HepG2 (cell line): ENCODE results near the gene C17orf58. TPM values are rescaled to one million over a fixed set of nuclear protein-coding genes. Genes with fewer than 3 reads are reported as not detected.

Source experiments
- ARNT ChIP-seq: fragments of 450-650 bp; IDR thresholded peaks from 2 replicates; pipeline ENCODE4 v1.6.1; 2017
- FOSL2 ChIP-seq: sonication (generic); formaldehyde crosslinking; IDR thresholded peaks from 2 replicates; pipeline ENCODE4 v1.4.0; 2020; ENCODE audit warnings: missing genetic modification reagents
- GATA4 ChIP-seq: sonication (generic); IDR thresholded peaks from 2 replicates; pipeline ENCODE4 v1.6.1; 2016; ENCODE audit warnings: antibody characterized with exemption, low read depth, borderline replicate concordance
- PAWR ChIP-seq: sonication (generic); formaldehyde crosslinking; IDR thresholded peaks from 2 replicates; pipeline ENCODE4 v1.4.0; 2020; ENCODE audit warnings: missing genetic modification reagents, mild to moderate bottlenecking, borderline replicate concordance
- SMC3 ChIP-seq: IDR thresholded peaks from 2 replicates; pipeline ENCODE4 v1.6.1; 2011; ENCODE audit warnings: low read length, improper control_type of control experiment
- ZFP90 ChIP-seq: sonication (generic); formaldehyde crosslinking; IDR thresholded peaks from 2 replicates; pipeline ENCODE4 v1.8.0; 2022; ENCODE audit warnings: missing genetic modification reagents, mild to moderate bottlenecking, inconsistent platforms, borderline replicate concordance
- ZNF101 ChIP-seq: sonication (generic); formaldehyde crosslinking; IDR thresholded peaks from 2 replicates; pipeline ENCODE4 v1.4.0; 2020; ENCODE audit warnings: mild to moderate bottlenecking, low read depth, missing genetic modification reagents, borderline replicate concordance
- ZNF431 ChIP-seq: sonication (generic); formaldehyde crosslinking; IDR thresholded peaks from 2 replicates; pipeline ENCODE4 v1.9.0; 2022; ENCODE audit warnings: missing genetic modification reagents, low read depth, mild to moderate bottlenecking, borderline replicate concordance
- ZNF550 ChIP-seq: sonication (generic); formaldehyde crosslinking; IDR thresholded peaks from 2 replicates; pipeline ENCODE4 v1.4.0; 2020; ENCODE audit warnings: mild to moderate bottlenecking, missing genetic modification reagents, borderline replicate concordance
- polyA plus RNA-seq, 8 experiments: library from polyadenylated mRNA; depleted of rRNA in 3 of 8; stranded (reverse) in 7 of 8; unstranded in 1 of 8; fragments of >200 nt; fragmentation: Illumina TruSeq in 4 of 8; extraction: Trizol in 4 of 8; gene quantifications; 2 replicates each; pipeline versions ENCODE4 v1.2.1 to v1.2.3, GENCODE V29; 2011 to 2016; ENCODE audit warnings: low read depth in 4 of 8, missing spikeins in 1 of 8, mixed read lengths in 1 of 8; ENCODE audit not compliant: insufficient read depth in 1 of 8
- total RNA-seq, 5 experiments: library from RNA; depleted of rRNA; stranded (reverse); fragments of >200 nt; fragmentation: Illumina TruSeq; extraction: Trizol; gene quantifications; 2 replicates each; pipeline ENCODE4 v1.2.3, GENCODE V29; 2016; ENCODE audit warnings: low read depth in 1 of 5
- TF ChIP-seq, protein P1 (sequence below): sonication (generic); formaldehyde crosslinking; IDR thresholded peaks from 2 replicates; pipeline ENCODE4 v1.5.1; 2020; ENCODE audit warnings: mild to moderate bottlenecking, missing genetic modification reagents, moderate library complexity
- TF ChIP-seq, protein P2 (sequence below): sonication (generic); formaldehyde crosslinking; IDR thresholded peaks from 2 replicates; pipeline ENCODE4 v1.5.0; 2020; ENCODE audit warnings: missing genetic modification reagents
- TF ChIP-seq, protein P3 (sequence below), 2 experiments: sonication (generic) in 1 of 2; formaldehyde crosslinking in 1 of 2; IDR thresholded peaks; 2 replicates each; pipeline versions ENCODE4 v1.5.1 to v1.6.1; 2011 to 2020; ENCODE audit warnings: borderline replicate concordance in 1 of 2, low read depth in 1 of 2, low read length in 1 of 2, mild to moderate bottlenecking in 1 of 2, missing genetic modification reagents in 1 of 2, moderate library complexity in 1 of 2
- TF ChIP-seq, protein P4 (sequence below): IDR thresholded peaks from 2 replicates; pipeline ENCODE4 v1.6.1; 2016; ENCODE audit warnings: missing genetic modification reagents, missing compliant biosample characterization
- TF ChIP-seq, protein P5 (sequence below): sonication (generic); formaldehyde crosslinking; IDR thresholded peaks from 2 replicates; pipeline ENCODE4 v1.5.0; 2020; ENCODE audit warnings: mild to moderate bottlenecking, missing genetic modification reagents
- TF ChIP-seq, protein P6 (sequence below): IDR thresholded peaks from 2 replicates; pipeline ENCODE4 v1.6.1; 2016

C17orf58 gene
- total and polyA plus RNA-seq, 2 of the 13 experiments (the other 11 are each of a cell fraction or from before 2014, with no cell fraction given): 15.6 to 15.8 TPM

DNA sequence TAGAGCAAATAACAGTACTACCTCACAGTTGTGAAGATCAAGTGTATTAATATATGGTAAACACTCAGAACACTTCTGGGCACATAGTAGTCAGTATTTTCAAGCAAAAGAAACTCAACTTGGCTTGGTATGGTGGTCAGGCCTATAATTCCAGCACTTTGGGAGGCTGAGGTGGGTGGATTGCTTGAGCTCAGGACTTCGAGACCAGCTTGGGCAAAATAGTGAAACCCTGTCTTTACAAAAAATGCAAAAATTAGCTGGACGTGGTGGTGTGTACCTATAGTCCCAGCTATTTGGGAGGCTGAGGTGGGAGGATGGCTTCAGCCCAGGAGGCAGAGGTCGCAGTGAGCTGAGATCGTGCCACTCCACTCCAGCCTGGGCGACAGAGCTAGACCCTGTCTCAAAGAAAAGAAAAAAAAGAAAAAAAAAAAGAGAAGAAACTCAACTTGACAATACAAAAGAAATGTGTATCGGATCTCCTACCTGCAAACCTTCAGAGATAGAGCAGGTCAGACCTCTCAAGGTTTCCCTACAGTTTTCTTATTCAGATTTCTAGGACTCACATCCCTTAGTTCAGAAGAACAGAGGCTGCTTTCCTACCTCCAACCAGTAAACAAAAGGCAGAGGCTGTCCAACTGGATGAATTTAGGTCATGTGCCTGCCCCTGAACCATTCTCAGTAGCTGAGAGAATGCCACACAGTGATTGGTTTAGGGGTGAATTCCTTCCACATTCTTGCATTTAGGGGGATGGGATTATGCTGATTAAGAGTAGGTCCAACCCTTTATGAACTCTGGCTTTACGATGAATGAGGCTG, 37.6 kb upstream of the C17orf58 start (continued):
- TF ChIP-seq, protein P1, sequence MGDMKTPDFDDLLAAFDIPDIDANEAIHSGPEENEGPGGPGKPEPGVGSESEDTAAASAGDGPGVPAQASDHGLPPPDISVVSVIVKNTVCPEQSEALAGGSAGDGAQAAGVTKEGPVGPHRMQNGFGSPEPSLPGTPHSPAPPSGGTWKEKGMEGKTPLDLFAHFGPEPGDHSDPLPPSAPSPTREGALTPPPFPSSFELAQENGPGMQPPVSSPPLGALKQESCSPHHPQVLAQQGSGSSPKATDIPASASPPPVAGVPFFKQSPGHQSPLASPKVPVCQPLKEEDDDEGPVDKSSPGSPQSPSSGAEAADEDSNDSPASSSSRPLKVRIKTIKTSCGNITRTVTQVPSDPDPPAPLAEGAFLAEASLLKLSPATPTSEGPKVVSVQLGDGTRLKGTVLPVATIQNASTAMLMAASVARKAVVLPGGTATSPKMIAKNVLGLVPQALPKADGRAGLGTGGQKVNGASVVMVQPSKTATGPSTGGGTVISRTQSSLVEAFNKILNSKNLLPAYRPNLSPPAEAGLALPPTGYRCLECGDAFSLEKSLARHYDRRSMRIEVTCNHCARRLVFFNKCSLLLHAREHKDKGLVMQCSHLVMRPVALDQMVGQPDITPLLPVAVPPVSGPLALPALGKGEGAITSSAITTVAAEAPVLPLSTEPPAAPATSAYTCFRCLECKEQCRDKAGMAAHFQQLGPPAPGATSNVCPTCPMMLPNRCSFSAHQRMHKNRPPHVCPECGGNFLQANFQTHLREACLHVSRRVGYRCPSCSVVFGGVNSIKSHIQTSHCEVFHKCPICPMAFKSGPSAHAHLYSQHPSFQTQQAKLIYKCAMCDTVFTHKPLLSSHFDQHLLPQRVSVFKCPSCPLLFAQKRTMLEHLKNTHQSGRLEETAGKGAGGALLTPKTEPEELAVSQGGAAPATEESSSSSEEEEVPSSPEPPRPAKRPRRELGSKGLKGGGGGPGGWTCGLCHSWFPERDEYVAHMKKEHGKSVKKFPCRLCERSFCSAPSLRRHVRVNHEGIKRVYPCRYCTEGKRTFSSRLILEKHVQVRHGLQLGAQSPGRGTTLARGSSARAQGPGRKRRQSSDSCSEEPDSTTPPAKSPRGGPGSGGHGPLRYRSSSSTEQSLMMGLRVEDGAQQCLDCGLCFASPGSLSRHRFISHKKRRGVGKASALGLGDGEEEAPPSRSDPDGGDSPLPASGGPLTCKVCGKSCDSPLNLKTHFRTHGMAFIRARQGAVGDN (CRISPR knock-in tag): peak; percentile 21
- TF ChIP-seq ZNF431 (CRISPR knock-in tag) (no peak), ZNF101 (CRISPR knock-in tag) (no peak), SMC3 (no peak), FOSL2 (CRISPR knock-in tag) (no peak), GATA4 (no peak), ZFP90 (CRISPR knock-in tag) (no peak), ARNT (no peak), PAWR (CRISPR knock-in tag) (no peak), ZNF550 (no peak)
- TF ChIP-seq, protein P2, sequence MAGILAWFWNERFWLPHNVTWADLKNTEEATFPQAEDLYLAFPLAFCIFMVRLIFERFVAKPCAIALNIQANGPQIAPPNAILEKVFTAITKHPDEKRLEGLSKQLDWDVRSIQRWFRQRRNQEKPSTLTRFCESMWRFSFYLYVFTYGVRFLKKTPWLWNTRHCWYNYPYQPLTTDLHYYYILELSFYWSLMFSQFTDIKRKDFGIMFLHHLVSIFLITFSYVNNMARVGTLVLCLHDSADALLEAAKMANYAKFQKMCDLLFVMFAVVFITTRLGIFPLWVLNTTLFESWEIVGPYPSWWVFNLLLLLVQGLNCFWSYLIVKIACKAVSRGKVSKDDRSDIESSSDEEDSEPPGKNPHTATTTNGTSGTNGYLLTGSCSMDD (CRISPR knock-in tag): no peak
- TF ChIP-seq, protein P3, sequence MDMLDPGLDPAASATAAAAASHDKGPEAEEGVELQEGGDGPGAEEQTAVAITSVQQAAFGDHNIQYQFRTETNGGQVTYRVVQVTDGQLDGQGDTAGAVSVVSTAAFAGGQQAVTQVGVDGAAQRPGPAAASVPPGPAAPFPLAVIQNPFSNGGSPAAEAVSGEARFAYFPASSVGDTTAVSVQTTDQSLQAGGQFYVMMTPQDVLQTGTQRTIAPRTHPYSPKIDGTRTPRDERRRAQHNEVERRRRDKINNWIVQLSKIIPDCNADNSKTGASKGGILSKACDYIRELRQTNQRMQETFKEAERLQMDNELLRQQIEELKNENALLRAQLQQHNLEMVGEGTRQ (IDR thresholded peaks at IDR 0.05; ENCODE audit: low read depth, low read length): peak; percentile 78
- TF ChIP-seq, protein P3 (CRISPR knock-in tag; IDR thresholded peaks at IDR 0.05; ENCODE audit: borderline replicate concordance): peak; percentile 85; the same call in 1 of the 2 replicates
- TF ChIP-seq, protein P4, sequence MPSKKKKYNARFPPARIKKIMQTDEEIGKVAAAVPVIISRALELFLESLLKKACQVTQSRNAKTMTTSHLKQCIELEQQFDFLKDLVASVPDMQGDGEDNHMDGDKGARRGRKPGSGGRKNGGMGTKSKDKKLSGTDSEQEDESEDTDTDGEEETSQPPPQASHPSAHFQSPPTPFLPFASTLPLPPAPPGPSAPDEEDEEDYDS: peak; percentile 84
- TF ChIP-seq, protein P5, sequence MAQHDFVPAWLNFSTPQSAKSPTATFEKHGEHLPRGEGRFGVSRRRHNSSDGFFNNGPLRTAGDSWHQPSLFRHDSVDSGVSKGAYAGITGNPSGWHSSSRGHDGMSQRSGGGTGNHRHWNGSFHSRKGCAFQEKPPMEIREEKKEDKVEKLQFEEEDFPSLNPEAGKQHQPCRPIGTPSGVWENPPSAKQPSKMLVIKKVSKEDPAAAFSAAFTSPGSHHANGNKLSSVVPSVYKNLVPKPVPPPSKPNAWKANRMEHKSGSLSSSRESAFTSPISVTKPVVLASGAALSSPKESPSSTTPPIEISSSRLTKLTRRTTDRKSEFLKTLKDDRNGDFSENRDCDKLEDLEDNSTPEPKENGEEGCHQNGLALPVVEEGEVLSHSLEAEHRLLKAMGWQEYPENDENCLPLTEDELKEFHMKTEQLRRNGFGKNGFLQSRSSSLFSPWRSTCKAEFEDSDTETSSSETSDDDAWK (CRISPR knock-in tag): no peak
- TF ChIP-seq, protein P6, sequence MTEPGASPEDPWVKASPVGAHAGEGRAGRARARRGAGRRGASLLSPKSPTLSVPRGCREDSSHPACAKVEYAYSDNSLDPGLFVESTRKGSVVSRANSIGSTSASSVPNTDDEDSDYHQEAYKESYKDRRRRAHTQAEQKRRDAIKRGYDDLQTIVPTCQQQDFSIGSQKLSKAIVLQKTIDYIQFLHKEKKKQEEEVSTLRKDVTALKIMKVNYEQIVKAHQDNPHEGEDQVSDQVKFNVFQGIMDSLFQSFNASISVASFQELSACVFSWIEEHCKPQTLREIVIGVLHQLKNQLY: no peak
